GM12878 (cell line): ENCODE measurements around the gene PPFIBP1. TPM values are rescaled to one million over a fixed set of nuclear protein-coding genes. Genes with fewer than 3 reads are reported as not detected.

Experiments
- CEBPZ ChIP-seq: fragments of 150-350 bp; IDR thresholded peaks from 2 replicates; pipeline ENCODE4 v1.6.1; 2016; ENCODE audit warnings: low read depth, low read length
- CREM ChIP-seq: IDR thresholded peaks from 2 replicates; pipeline ENCODE4 v1.6.1; 2014; ENCODE audit warnings: antibody characterized with exemption, low read depth
- CUX1 ChIP-seq: IDR thresholded peaks from 2 replicates; pipeline ENCODE4 v1.6.1; 2012; ENCODE audit warnings: improper control_type of control experiment, low read depth, low read length; ENCODE audit not compliant: insufficient replicate concordance
- ELK1 ChIP-seq: IDR thresholded peaks from 2 replicates; pipeline ENCODE4 v1.6.1; 2012; ENCODE audit warnings: low read depth, low read length, improper control_type of control experiment
- HCFC1 ChIP-seq: fragments of 150-350 bp; IDR thresholded peaks from 2 replicates; pipeline ENCODE4 v1.6.1; 2014; ENCODE audit warnings: low read length
- KDM1A ChIP-seq: fragments of 200-600 bp; sonication (generic); IDR thresholded peaks from 2 replicates; pipeline ENCODE4 v1.6.1; 2016; ENCODE audit warnings: borderline replicate concordance
- NBN ChIP-seq: fragments of 450-650 bp; IDR thresholded peaks from 2 replicates; pipeline ENCODE4 v1.6.1; 2016
- PAX8 ChIP-seq: fragments of 450-650 bp; IDR thresholded peaks from 2 replicates; pipeline ENCODE4 v1.6.1; 2017; ENCODE audit warnings: mild to moderate bottlenecking, moderate library complexity
- PBX3 ChIP-seq: IDR thresholded peaks from 2 replicates; pipeline ENCODE4 v1.6.1; 2011; ENCODE audit warnings: mild to moderate bottlenecking, low read depth, low read length, moderate library complexity; ENCODE audit not compliant: insufficient replicate concordance
- PML ChIP-seq: IDR thresholded peaks from 2 replicates; pipeline ENCODE4 v1.6.1; 2012; ENCODE audit warnings: low read length, inconsistent platforms
- polyA plus RNA-seq, 11 experiments: library from polyadenylated mRNA; depleted of rRNA in 4 of 11; unstranded in 6 of 11; stranded (reverse) in 5 of 11; fragments of >200 nt; fragmentation: Nextera tagmentation in 4 of 11; fragmentation: Illumina TruSeq in 1 of 11; extraction: Ambion mirVana in 4 of 11; extraction: Trizol in 1 of 11; gene quantifications; 1 replicate in 1 of 11; 2 replicates in 10 of 11; pipeline versions ENCODE4 v1.2.1 to v1.2.3, GENCODE V29; 2011 to 2016; ENCODE audit warnings: inconsistent platforms in 2 of 11, missing spikeins in 2 of 11, low read depth in 1 of 11
- total RNA-seq, 4 experiments: library from RNA; depleted of rRNA in 3 of 4; stranded (reverse); fragments of >200 nt in 3 of 4; fragmentation: Illumina TruSeq in 1 of 4; extraction: Trizol in 1 of 4; gene quantifications; 2 replicates each; pipeline versions ENCODE4 v1.2.1 to v1.2.3, GENCODE V29; 2013 to 2021

The PPFIBP1 gene
- total and polyA plus RNA-seq, 10 of the 15 experiments (the other 5 are each of a cell fraction or from before 2014, with no cell fraction given): 0.47 to 7.8 (median 3.6) TPM

DNA sequence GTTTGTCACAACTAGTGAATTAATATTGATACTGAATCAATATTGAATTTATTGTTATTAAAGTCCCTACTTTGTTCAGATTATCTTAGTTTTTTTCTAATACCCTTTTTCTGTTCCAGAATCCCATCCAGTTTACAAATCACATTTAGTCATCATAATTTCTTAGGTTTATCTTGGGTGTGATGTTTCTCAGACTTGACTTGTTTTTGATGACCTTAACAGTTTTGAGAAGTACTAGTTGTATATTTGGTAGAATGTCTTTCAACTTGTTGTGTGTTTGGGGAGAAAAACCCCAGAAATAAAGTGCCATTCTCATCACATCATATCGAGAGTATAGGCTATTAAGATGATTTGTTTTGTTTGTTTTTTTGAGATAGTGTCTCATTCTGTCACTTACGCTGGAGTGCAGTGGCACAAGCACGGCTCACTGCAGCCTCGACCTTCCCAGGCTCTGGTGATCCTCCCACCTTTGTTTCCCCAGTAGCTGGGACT lies 206.1 kb downstream of the PPFIBP1 start (continued):
- TF ChIP-seq CUX1: no peak
- TF ChIP-seq KDM1A: no peak
- TF ChIP-seq CREM: no peak
- no peak for TF ChIP-seq PBX3
- no peak for TF ChIP-seq PML
- no peak for TF ChIP-seq HCFC1
- TF ChIP-seq ELK1: no peak
- TF ChIP-seq CEBPZ: no peak
- TF ChIP-seq NBN: no peak
- TF ChIP-seq PAX8: no peak
- TF ChIP-seq, all 136 proteins: peak for 0
